Upper lobe of left lung (tissue), 6 donors: ENCODE measurements around the gene PHLDA3. TPM values are rescaled to one million over a fixed set of nuclear protein-coding genes. Genes with fewer than 3 reads are reported as not detected.

Source experiments
- ATAC-seq, 2 donors: fragments of 200-7000 bp; cut with Tn5 transposase; one replicate each; pipeline ENCODE4 v1.9.1; 2022; ENCODE audit warnings: mild to moderate bottlenecking in 2 of 2, moderate library complexity in 2 of 2; ENCODE audit not compliant: low FRiP score in 2 of 2
- DNase-seq, 2 donors: peaks; one replicate each; pipeline ENCODE4 v3.0.0-alpha.2; 2019 to 2020
- H3K27ac ChIP-seq, 4 donors: fragments of 200-600 bp; sonication (generic); one replicate each; pipeline ENCODE4 v1.5.1; 2016 to 2019
- H3K27me3 ChIP-seq, 4 donors: fragments of 200-600 bp; sonication (generic); one replicate each; pipeline ENCODE4 v1.5.1; 2017 to 2019
- H3K36me3 ChIP-seq, 4 donors: fragments of 200-600 bp; sonication (generic); one replicate each; pipeline ENCODE4 v1.5.1; 2016 to 2019
- H3K4me1 ChIP-seq, 4 donors: fragments of 200-600 bp; sonication (generic); one replicate each; pipeline ENCODE4 v1.5.1; 2018 to 2019
- H3K4me3 ChIP-seq, 4 donors: fragments of 200-600 bp; sonication (generic); one replicate each; pipeline ENCODE4 v1.5.1; 2017 to 2019; ENCODE audit warnings: mild to moderate bottlenecking in 2 of 4, moderate library complexity in 1 of 4
- H3K9me3 ChIP-seq, 4 donors: fragments of 200-600 bp; sonication (generic); one replicate each; pipeline ENCODE4 v1.5.1; 2018 to 2019
- CTCF ChIP-seq, 6 experiments: fragments of 450-650 bp in 4 of 6; fragments of 200-600 bp in 2 of 6; sonication (generic) in 2 of 6; IDR thresholded peaks; one replicate each; pipeline ENCODE4 v1.5.1; 2016 to 2019; ENCODE audit warnings: antibody characterized with exemption in 6 of 6
- EP300 ChIP-seq, 4 donors: sonication (generic); formaldehyde crosslinking; IDR thresholded peaks; one replicate each; pipeline ENCODE4 v1.5.1; 2017; ENCODE audit warnings: antibody characterized with exemption in 4 of 4, control low read depth in 2 of 4
- POLR2A ChIP-seq, 4 donors: fragments of 450-650 bp; IDR thresholded peaks; one replicate each; pipeline ENCODE4 v1.5.1; 2016 to 2017; ENCODE audit warnings: antibody characterized with exemption in 4 of 4, mild to moderate bottlenecking in 2 of 4
- POLR2AphosphoS5 ChIP-seq, 2 donors: sonication (generic); formaldehyde crosslinking; IDR thresholded peaks; one replicate each; pipeline ENCODE4 v1.5.1; 2017; ENCODE audit warnings: antibody characterized with exemption in 2 of 2
- WGBS, 2 donors: methylation state at CpG; one replicate each; pipeline ENCODE4 v1.1.5; 2017 to 2018; 5-methylcytosine and 5-hydroxymethylcytosine counted together
- total RNA-seq, 6 donors: library from RNA; depleted of rRNA in 4 of 6; stranded (reverse); fragments of >200 nt in 4 of 6; gene quantifications; one replicate each; pipeline versions ENCODE4 v1.1.0 to v1.2.1, GENCODE V29; 2016 to 2021
- donor health status: DM: no; HTN: no; CAD: no; lungs with moderate emphysema.
- donor health status: DM: no; HTN: yes; CAD: no; lungs with severe emphysema.

Gene PHLDA3
- total RNA-seq, 6 donors from 2014 or later, result 45.1 to 211 (median 88.1) TPM

GRCh38 chr1:201505503-201505890 is 36.5 kb upstream of the PHLDA3 start:
- TF ChIP-seq EP300 (IDR thresholded peaks at IDR 0.05) (peak in 1 of 4 donors; percentile 30), POLR2A (IDR thresholded peaks at IDR 0.05) (peak in 1 of 4 donors; percentile 50), POLR2AphosphoS5 (IDR thresholded peaks at IDR 0.05) (peak in 1 of 2 donors; percentile 62), CTCF (IDR thresholded peaks at IDR 0.05) (no peak)
- peak overlapping the region; percentile 88 to 94 (median 92) for H3K27ac ChIP-seq
- H3K4me1 ChIP-seq, result peaks cover 64 to 75% (median 66%) of the 10 kb centered on the region in 4 donors
- DNase-seq (peak in 1 of 2 donors; percentile 57), ATAC-seq (peak in 1 of 2 donors; percentile 22)
- H3K9me3 ChIP-seq, result no peaks in the 10 kb centered on the region
- H3K27me3 ChIP-seq, result no peaks in the 10 kb centered on the region
- WGBS, 2 donors, result 2 to 10% methylated on average over 4 of the region's 4 CpGs
- no peaks in the 10 kb centered on the region for H3K36me3 ChIP-seq
- peak overlapping the region; percentile 13 to 84 (median 66) for H3K4me3 ChIP-seq

DNA sequence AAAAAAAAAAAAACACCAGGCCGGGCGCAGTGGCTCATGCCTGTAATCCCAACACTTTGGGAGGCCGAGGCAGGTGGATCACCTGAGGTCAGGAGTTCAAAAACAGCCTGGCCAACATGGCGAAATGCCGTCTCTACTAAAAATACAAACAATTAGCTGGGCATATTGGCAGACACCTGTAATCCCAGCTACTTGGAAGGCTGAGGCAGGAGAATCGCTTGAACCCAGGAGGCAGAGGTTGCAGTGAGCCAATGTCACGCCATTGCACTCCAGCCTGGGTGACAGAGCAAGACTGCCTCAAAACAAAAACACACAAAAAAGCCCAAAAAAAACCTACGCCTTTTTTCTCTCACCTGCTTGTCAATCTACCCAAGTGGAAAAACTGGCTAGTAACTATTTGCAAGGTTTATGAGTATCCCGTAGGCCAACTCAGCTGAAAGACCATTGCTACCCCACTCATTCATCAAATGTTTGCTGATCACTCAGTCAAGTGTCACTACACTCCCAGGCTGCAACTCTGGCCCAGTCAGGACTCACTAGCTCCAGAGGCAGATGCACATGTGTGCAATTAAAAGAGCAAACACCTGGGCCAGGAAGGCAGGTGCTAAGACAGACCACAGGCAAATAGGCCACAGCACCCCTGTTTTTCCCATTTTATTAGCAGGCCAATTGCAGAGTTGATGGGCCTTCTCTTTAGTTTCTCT is 36.0 kb upstream of the PHLDA3 start:
- Histone ChIP-seq H3K4me3 (peak overlapping the region; percentile 10 to 84 (median 66)), H3K9me3 (no peaks in the 10 kb centered on the region), H3K36me3 (no peaks in the 10 kb centered on the region), H3K27me3 (no peaks in the 10 kb centered on the region), H3K4me1 (peaks cover 70 to 81% (median 71%) of the 10 kb centered on the region in 4 donors), H3K27ac (peak overlapping the region; percentile 88 to 94 (median 92))
- DNase-seq (no peak), ATAC-seq (peak in 1 of 2 donors; percentile 1)
- TF ChIP-seq POLR2AphosphoS5 (IDR thresholded peaks at IDR 0.05) (no peak), CTCF (IDR thresholded peaks at IDR 0.05) (no peak), POLR2A (IDR thresholded peaks at IDR 0.05) (no peak), EP300 (IDR thresholded peaks at IDR 0.05) (no peak)
- 68 to 73% methylated on average over 9 of the region's 9 CpGs for WGBS, 2 donors

GRCh38 chr1:201504179-201504631 is 35.2 kb upstream of the PHLDA3 start:
- H3K4me3 ChIP-seq, result peak overlapping the region in 3 of 4 donors; percentile 56 to 84 (median 76)
- no peaks in the 10 kb centered on the region for H3K9me3 ChIP-seq
- H3K4me1 ChIP-seq, result peaks cover 73 to 88% (median 79%) of the 10 kb centered on the region in 4 donors
- TF ChIP-seq CTCF (IDR thresholded peaks at IDR 0.05) (no peak), POLR2A (IDR thresholded peaks at IDR 0.05) (no peak), EP300 (IDR thresholded peaks at IDR 0.05) (no peak), POLR2AphosphoS5 (IDR thresholded peaks at IDR 0.05) (no peak)
- WGBS, 2 donors, result 59 to 68% methylated on average over 3 of the region's 3 CpGs
- H3K27me3 ChIP-seq, result no peaks in the 10 kb centered on the region
- H3K27ac ChIP-seq, result peak overlapping the region; percentile 88 to 94 (median 92)
- no peak for DNase-seq
- no peak for ATAC-seq
- H3K36me3 ChIP-seq, result no peaks in the 10 kb centered on the region

DNA sequence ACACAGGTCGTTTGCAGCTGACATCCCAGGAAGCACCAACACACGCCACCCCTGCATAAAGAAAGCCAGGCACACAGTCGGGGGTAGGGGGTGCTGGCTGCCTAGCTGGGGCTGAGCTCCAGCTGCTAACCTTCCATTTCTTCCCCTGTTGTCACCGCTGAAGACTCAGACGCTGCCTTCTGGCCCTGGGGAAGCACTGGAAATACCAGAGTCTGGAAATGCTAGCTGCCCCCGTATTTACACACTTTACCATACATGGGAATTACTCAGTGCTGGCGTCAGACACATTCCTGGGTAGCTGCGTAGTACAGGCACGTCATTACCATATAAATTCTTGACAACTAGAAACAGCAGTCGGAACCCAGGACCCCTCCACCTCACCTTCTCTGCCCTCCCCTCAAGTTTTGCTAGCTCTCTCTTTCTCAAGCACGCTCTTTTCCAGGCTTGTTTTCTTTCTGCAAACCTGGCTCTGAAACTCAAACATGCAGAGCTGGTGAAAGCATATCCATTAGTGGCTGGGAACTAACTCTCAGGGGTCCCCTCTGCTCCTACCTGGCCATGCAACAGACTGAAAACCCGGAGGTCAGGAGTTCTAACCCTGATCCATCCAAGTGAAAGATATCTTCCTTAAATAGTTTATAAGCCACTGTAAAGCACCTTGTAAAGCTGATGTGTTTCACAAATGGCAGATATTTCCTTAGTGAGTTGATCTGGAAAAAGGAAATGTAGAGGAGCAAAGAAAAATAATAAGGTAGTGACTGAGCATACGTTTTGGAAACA is 34.6 kb upstream of the PHLDA3 start:
- DNase-seq (peak in 1 of 2 donors; percentile 62), ATAC-seq (peak; percentile 36 to 44)
- Histone ChIP-seq H3K4me1 (peaks cover 73 to 94% (median 81%) of the 10 kb centered on the region in 4 donors), H3K27ac (peak overlapping the region; percentile 88 to 94 (median 92)), H3K4me3 (peak overlapping the region in 2 of 4 donors; percentile 9 to 84), H3K36me3 (peaks cover 0 to 5% (median 0%) of the 10 kb centered on the region in 4 donors), H3K27me3 (no peaks in the 10 kb centered on the region), H3K9me3 (no peaks in the 10 kb centered on the region)
- WGBS, 2 donors, result 35 to 42% methylated on average over 13 of the region's 13 CpGs
- peak; percentile 67 to 76 for TF ChIP-seq POLR2AphosphoS5 (IDR thresholded peaks at IDR 0.05)
- peak in 3 of 4 donors; percentile 27 to 80 (median 48) for TF ChIP-seq EP300 (IDR thresholded peaks at IDR 0.05)
- peak in 2 of 4 donors; percentile 28 to 31 for TF ChIP-seq POLR2A (IDR thresholded peaks at IDR 0.05)
- TF ChIP-seq CTCF (IDR thresholded peaks at IDR 0.05), result no peak
